ENCODE data around the gene PRELID3B. TPM values are rescaled to one million over a fixed set of nuclear protein-coding genes. Genes with fewer than 3 reads are reported as not detected.

The PRELID3B gene
- total RNA-seq, 1 experiment from 2014 or later = 52.6 TPM

DNA sequence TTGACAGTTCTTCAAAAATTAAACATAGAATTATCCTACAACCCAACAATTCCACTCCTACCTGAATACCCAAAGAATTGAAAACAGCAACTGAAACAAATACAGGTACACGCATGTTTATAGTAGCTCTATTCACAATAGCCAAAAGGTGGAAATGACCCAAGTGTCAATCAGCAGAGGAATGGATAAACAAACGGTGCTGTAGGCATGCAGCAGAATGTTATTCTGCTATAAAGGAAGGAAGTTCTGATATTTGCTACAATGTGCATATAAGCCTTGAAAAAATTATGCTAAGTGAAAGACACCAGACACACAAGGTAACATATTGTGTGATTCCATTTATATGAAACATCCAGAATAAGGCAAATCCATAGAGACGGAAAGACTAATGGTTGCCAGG, 38.5 kb upstream of the PRELID3B start:
- Mint-ChIP-seq H3K4me1 (no peaks in the 10 kb centered on the region), H3K36me3 (ENCODE audit: insufficient read depth in 1 of 3, low read depth in 3 of 3) (no peaks in the 10 kb centered on the region), H3K4me3 (no peak overlapping the region), H3K27me3 (ENCODE audit: low read depth) (peaks cover 9% of the 10 kb centered on the region), H3K27ac (no peak overlapping the region), H3K9me3 (no peaks in the 10 kb centered on the region)
- no peak overlapping the region for H3K4me2 ChIP-seq (ENCODE audit: insufficient read depth, insufficient read length, low read length)
- no peak overlapping the region for H3K27ac ChIP-seq (ENCODE audit: insufficient read length, low read depth, low read length)
- no peak overlapping the region for H4K91ac ChIP-seq (ENCODE audit: insufficient read length, low read depth, low read length)
- no peak overlapping the region for H4K8ac ChIP-seq (replicated peaks; ENCODE audit: insufficient read length, low read depth, low read length)
- no peak overlapping the region for H3K9ac ChIP-seq (ENCODE audit: extremely low read depth, insufficient read length, low read length)
- no peak for DNase-seq
- no peaks in the 10 kb centered on the region for H3K79me1 ChIP-seq (ENCODE audit: insufficient read depth, low read depth, low read length, poor library complexity, severe bottlenecking)
- H2BK15ac ChIP-seq (ENCODE audit: low read depth, low read length) = no peak overlapping the region
- H4K5ac ChIP-seq (ENCODE audit: insufficient read length, low read depth, low read length) = no peak overlapping the region
- H2BK5ac ChIP-seq (ENCODE audit: insufficient read length, low read length) = no peak overlapping the region
- no peak overlapping the region for H2BK120ac ChIP-seq (ENCODE audit: low read depth, low read length, poor library complexity, severe bottlenecking)
- no peak overlapping the region for H3K18ac ChIP-seq (ENCODE audit: insufficient read length, low read depth, low read length)
- H3K27me3 ChIP-seq (ENCODE audit: insufficient read depth, low read length) = no peaks in the 10 kb centered on the region
- H3K9me3 ChIP-seq (ENCODE audit: control insufficient read depth, low read depth, low read length) = no peaks in the 10 kb centered on the region
- no peaks in the 10 kb centered on the region for H3K4me1 ChIP-seq (ENCODE audit: insufficient read depth, low read length)
- no peak overlapping the region for H3K23ac ChIP-seq (ENCODE audit: insufficient read length, low read depth, low read length)
- no peak overlapping the region for H2AK5ac ChIP-seq (ENCODE audit: insufficient read length, low read length)
- no peak overlapping the region for H3T11ph ChIP-seq (ENCODE audit: low read length)
- H3K23me2 ChIP-seq (ENCODE audit: insufficient read length, low read depth, low read length, poor library complexity, severe bottlenecking) = no peaks in the 10 kb centered on the region
- H4K20me1 ChIP-seq (ENCODE audit: control insufficient read depth, insufficient read depth, insufficient read length) = no peaks in the 10 kb centered on the region
- no peak overlapping the region for H3K14ac ChIP-seq (ENCODE audit: insufficient read depth, low read length)
- H3K56ac ChIP-seq (ENCODE audit: insufficient read length, low read depth, low read length) = no peak overlapping the region
- TF ChIP-seq, protein P1, sequence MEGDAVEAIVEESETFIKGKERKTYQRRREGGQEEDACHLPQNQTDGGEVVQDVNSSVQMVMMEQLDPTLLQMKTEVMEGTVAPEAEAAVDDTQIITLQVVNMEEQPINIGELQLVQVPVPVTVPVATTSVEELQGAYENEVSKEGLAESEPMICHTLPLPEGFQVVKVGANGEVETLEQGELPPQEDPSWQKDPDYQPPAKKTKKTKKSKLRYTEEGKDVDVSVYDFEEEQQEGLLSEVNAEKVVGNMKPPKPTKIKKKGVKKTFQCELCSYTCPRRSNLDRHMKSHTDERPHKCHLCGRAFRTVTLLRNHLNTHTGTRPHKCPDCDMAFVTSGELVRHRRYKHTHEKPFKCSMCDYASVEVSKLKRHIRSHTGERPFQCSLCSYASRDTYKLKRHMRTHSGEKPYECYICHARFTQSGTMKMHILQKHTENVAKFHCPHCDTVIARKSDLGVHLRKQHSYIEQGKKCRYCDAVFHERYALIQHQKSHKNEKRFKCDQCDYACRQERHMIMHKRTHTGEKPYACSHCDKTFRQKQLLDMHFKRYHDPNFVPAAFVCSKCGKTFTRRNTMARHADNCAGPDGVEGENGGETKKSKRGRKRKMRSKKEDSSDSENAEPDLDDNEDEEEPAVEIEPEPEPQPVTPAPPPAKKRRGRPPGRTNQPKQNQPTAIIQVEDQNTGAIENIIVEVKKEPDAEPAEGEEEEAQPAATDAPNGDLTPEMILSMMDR (conservative IDR thresholded peaks at IDR 0.05) = no peak
- no peaks in the 10 kb centered on the region for H3K79me2 ChIP-seq (ENCODE audit: insufficient read depth, low read length)
- H2BK20ac ChIP-seq (ENCODE audit: low read depth, low read length, poor library complexity, severe bottlenecking) = no peak overlapping the region
- no peak overlapping the region for H2AFZ ChIP-seq (ENCODE audit: low read length)
- WGBS (ENCODE audit: extremely low coverage, insufficient read length, low lambda C conversion rate) = no CpG with 5 or more reads among the region's 3 CpGs
- H3K4ac ChIP-seq (ENCODE audit: low read depth, low read length) = no peak overlapping the region
- no peak overlapping the region for H2BK12ac ChIP-seq (ENCODE audit: insufficient read length, low read depth, low read length)
